ENCODE measurements around the gene SMAD2.

SMAD2 gene

DNA sequence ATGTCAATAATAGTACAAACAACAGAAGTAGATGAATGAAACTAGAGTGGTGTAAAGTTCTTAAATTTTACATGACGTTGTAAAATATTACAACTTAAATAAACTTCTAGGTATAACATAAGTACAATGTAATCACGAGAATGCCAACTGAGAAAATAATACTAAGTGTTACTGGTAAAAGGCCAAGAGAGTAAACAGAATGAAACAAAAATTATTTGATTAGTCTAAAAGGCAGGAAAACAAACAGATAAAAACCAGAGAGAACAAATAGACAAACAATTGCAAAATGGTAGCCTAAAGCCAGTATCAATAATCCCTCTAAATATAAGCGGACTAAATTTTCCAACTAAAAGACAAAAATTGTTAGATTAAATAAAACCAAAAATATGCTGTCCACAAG lies 71.9 kb downstream of the SMAD2 start:
- TF ChIP-seq, protein P1, sequence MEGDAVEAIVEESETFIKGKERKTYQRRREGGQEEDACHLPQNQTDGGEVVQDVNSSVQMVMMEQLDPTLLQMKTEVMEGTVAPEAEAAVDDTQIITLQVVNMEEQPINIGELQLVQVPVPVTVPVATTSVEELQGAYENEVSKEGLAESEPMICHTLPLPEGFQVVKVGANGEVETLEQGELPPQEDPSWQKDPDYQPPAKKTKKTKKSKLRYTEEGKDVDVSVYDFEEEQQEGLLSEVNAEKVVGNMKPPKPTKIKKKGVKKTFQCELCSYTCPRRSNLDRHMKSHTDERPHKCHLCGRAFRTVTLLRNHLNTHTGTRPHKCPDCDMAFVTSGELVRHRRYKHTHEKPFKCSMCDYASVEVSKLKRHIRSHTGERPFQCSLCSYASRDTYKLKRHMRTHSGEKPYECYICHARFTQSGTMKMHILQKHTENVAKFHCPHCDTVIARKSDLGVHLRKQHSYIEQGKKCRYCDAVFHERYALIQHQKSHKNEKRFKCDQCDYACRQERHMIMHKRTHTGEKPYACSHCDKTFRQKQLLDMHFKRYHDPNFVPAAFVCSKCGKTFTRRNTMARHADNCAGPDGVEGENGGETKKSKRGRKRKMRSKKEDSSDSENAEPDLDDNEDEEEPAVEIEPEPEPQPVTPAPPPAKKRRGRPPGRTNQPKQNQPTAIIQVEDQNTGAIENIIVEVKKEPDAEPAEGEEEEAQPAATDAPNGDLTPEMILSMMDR (IDR thresholded peaks at IDR 0.05; ENCODE audit: low read length): no peak
- no peak for TF ChIP-seq EZH2phosphoT487 (IDR thresholded peaks at IDR 0.05; ENCODE audit: low read length)
- TF ChIP-seq EZH2 (optimal IDR thresholded peaks at IDR 0.05; ENCODE audit: low read depth, low read length): no peak
- no peaks in the 10 kb centered on the region for H3K27me3 ChIP-seq (replicated peaks; ENCODE audit: insufficient read depth, low read length)
- no peaks in the 10 kb centered on the region for H3K79me2 ChIP-seq (ENCODE audit: low read length)
- no peak overlapping the region for H2AFZ ChIP-seq (ENCODE audit: low read length)
- H3K9me2 ChIP-seq (replicated peaks; ENCODE audit: insufficient read depth, low read length): no peaks in the 10 kb centered on the region
- 0 out of 2 replicates have a peak, but pooled peaks cover 5% of the 10 kb centered on the region for H3F3A ChIP-seq (ENCODE audit: insufficient read depth, low read length)
- H3K4me1 ChIP-seq (ENCODE audit: low read length): no peaks in the 10 kb centered on the region
- H3K4me2 ChIP-seq (ENCODE audit: low read depth, low read length): no peak overlapping the region
- no peaks in the 10 kb centered on the region; the same call in 1 of the 2 replicates for H3K36me3 ChIP-seq (replicated peaks; ENCODE audit: insufficient read depth, low read length)
- no peak overlapping the region for H3K27ac ChIP-seq (ENCODE audit: low read length)
- H3K4me3 ChIP-seq (ENCODE audit: low read length): no peak overlapping the region
- H4K20me1 ChIP-seq (ENCODE audit: insufficient read depth, low read length): no peaks in the 10 kb centered on the region
- no peak overlapping the region for H3K9ac ChIP-seq (ENCODE audit: low read length)
- DNase-seq: no peak
- H3K9me3 ChIP-seq (replicated peaks; ENCODE audit: insufficient read depth, low read length): no peaks in the 10 kb centered on the region

- TF ChIP-seq, protein P1 (IDR thresholded peaks at IDR 0.05; ENCODE audit: low read length): no peak
- TF ChIP-seq EZH2phosphoT487 (IDR thresholded peaks at IDR 0.05; ENCODE audit: low read length) (no peak), EZH2 (optimal IDR thresholded peaks at IDR 0.05; ENCODE audit: low read depth, low read length) (no peak)
- no peak overlapping the region for H2AFZ ChIP-seq (ENCODE audit: low read length)
- no peaks in the 10 kb centered on the region for H3K79me2 ChIP-seq (ENCODE audit: low read length)
- H3F3A ChIP-seq (ENCODE audit: insufficient read depth, low read length): no peaks in the 10 kb centered on the region
- no peak overlapping the region for H3K4me3 ChIP-seq (ENCODE audit: low read length)
- no peaks in the 10 kb centered on the region; the same call in 1 of the 2 replicates for H3K36me3 ChIP-seq (replicated peaks; ENCODE audit: insufficient read depth, low read length)
- H3K4me1 ChIP-seq (ENCODE audit: low read length): peaks cover 10% of the 10 kb centered on the region
- H3K4me2 ChIP-seq (ENCODE audit: low read depth, low read length): no peak overlapping the region
- no peak overlapping the region for H3K27ac ChIP-seq (ENCODE audit: low read length)
- H3K9me3 ChIP-seq (replicated peaks; ENCODE audit: insufficient read depth, low read length): no peaks in the 10 kb centered on the region
- H3K27me3 ChIP-seq (replicated peaks; ENCODE audit: insufficient read depth, low read length): no peaks in the 10 kb centered on the region
- no peak overlapping the region for H3K9ac ChIP-seq (ENCODE audit: low read length)
- no peaks in the 10 kb centered on the region for H3K9me2 ChIP-seq (replicated peaks; ENCODE audit: insufficient read depth, low read length)
- H4K20me1 ChIP-seq (ENCODE audit: insufficient read depth, low read length): no peaks in the 10 kb centered on the region
- no peak for DNase-seq
Measured at GRCh38 chr18:47847635-47848034, 82.8 kb downstream of the SMAD2 start.

DNA sequence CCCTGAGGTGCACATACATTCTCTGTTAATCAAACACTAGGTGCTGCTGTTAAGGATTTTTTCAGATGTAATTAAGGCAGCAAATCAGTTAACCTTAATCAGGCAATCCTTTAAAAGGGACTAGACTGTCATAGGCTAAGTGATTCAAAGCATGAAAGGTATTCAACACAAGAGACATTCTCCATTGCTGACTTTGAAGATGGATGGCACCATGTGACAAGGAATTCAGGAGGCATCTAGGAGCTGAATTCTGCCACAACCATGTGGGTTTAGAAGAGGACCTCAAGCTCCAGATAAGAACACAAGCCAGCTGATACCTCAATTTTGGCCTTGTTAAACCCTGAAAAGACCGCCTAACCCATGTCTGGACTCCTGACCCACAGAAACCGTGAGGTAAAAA lies 84.0 kb downstream of the SMAD2 start:
- H3K9me2 ChIP-seq (replicated peaks; ENCODE audit: insufficient read depth, low read length): no peaks in the 10 kb centered on the region
- H3K4me2 ChIP-seq (ENCODE audit: low read depth, low read length): no peak overlapping the region
- no peak overlapping the region for H3K9ac ChIP-seq (ENCODE audit: low read length)
- no peaks in the 10 kb centered on the region for H3F3A ChIP-seq (ENCODE audit: insufficient read depth, low read length)
- no peak overlapping the region for H2AFZ ChIP-seq (ENCODE audit: low read length)
- H3K9me3 ChIP-seq (replicated peaks; ENCODE audit: insufficient read depth, low read length): no peaks in the 10 kb centered on the region
- no peak overlapping the region for H3K4me3 ChIP-seq (ENCODE audit: low read length)
- H3K27ac ChIP-seq (ENCODE audit: low read length): no peak overlapping the region
- DNase-seq: no peak
- no peaks in the 10 kb centered on the region for H4K20me1 ChIP-seq (ENCODE audit: insufficient read depth, low read length)
- no peaks in the 10 kb centered on the region for H3K27me3 ChIP-seq (replicated peaks; ENCODE audit: insufficient read depth, low read length)
- no peaks in the 10 kb centered on the region for H3K79me2 ChIP-seq (ENCODE audit: low read length)
- no peaks in the 10 kb centered on the region; the same call in 1 of the 2 replicates for H3K36me3 ChIP-seq (replicated peaks; ENCODE audit: insufficient read depth, low read length)
- TF ChIP-seq, protein P1 (IDR thresholded peaks at IDR 0.05; ENCODE audit: low read length): no peak
- TF ChIP-seq EZH2 (optimal IDR thresholded peaks at IDR 0.05; ENCODE audit: low read depth, low read length) (no peak), EZH2phosphoT487 (IDR thresholded peaks at IDR 0.05; ENCODE audit: low read length) (no peak)
- peaks cover 10% of the 10 kb centered on the region for H3K4me1 ChIP-seq (ENCODE audit: low read length)
